ENCODE data around the gene FER.
"Not testable (repeated sequence)": the region's sequence is repeated elsewhere in the genome, so short reads cannot be mapped to it uniquely, and the experiment has no call there.

Gene FER

GRCh38 chr5:108747774-108748400 lies at the start of gene FER:
Gene FER, plus strand, starts transcription at chr5:108747897. Its CDS starts 50,286 bp downstream, at chr5:108798183.
- DNase-seq = peak; percentile 79

DNA sequence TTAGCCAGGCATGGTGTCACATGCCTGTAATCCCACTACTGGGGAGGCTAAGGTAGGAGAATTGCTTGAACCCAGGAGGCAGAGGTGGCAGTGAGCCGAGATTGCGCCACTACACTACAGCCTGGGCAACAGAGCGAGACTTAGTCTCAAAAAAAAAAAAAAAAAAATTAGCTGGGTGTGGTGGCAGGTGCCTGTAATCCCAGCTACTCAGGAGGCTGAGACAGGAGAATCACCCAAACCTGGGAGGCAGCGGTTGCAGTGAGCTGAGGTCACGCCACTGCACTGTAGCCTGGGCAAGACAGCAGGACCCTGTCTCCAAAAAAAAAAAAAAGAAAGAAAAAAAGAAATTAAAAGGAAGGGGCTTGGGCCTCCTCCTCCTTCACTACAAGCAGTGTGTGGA lies 47.3 kb upstream of the FER start:
- not testable (repeated sequence) for DNase-seq

DNA sequence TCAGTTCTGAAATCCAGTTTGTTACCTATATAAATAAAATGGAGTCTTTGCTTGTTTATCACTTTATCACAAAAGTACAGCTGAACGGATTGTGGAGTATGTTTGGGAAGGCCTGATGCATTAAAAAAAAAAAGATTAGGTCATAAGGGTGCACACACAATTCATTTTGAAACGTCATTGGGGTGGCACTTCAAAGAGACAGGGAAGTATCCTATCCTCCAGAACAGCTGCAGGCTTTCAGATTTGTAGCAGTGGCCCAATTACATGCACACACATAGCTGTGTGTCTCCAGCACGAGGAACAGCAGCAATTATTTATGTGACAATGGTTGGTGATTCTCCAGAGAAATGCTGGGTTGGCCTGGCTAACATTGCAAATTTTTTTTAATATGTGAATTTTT lies 46.8 kb upstream of the FER start:
- DNase-seq = no peak

DNA sequence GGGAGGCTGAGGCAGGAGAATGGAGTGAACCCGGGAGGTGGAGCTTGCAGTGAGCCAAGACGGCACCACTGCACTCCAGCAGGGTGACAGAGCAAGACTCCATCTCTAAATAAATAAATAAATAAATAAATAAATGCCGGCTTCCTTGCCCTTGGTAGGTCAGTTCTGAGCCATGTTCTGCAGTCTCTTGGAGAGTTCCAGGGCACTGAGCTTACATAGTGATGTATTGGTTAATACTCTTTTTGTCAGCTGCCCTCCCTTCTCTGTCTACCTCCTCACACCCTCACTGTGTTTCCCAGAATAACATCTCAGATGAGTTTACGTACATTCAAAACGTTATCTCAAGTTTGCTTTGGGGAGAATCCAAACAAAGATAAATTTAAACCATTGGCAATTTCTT lies 45.2 kb upstream of the FER start:
- no peak for DNase-seq

GRCh38 chr5:108703313-108703712 lies 44.4 kb upstream of the FER start:
- no peak for DNase-seq

- DNase-seq = no peak
These were observed 40.6 kb upstream of the FER start for GRCh38 chr5:108707141-108707540.

DNA sequence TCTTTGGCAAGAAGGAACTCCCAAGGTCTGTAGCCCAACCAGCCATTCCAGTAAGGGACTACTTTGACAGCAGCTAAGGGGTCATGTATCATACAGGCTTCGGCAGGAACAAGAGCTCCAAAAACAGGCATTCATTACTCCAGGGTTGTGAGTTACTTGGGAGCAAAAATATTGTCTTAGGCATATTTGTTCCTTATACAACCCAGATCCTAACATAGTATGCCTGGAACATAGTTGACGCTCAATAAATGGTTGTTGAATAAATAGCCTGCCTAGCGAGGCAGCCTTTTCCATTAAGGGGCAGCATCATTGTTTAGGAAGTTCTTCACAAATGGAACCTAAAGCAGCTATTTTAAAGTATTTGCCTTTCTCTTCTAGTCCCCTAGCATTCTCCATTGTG lies 35.8 kb upstream of the FER start:
- no peak for DNase-seq

GRCh38 chr5:108715408-108715807 lies 32.3 kb upstream of the FER start:
- no peak for DNase-seq

DNA sequence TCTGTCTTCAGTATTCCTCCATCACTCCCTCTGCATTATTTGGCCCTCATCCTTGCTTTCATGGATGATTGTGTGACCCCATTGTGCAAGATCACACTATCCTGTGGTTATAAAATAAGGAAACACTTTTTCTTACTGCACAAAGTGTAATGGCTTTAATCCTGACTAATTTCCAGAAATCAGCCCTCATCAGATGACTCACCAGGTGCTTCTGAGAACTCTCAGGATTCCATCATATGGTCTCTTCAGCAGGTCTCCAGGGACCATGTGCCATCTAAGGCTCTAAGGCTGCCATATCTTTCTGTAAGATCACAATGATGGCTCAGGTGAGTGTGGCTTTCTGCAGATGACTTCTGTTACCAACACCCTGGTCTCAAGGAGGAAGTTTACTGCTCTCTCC lies 27.3 kb upstream of the FER start:
- DNase-seq = no peak

DNA sequence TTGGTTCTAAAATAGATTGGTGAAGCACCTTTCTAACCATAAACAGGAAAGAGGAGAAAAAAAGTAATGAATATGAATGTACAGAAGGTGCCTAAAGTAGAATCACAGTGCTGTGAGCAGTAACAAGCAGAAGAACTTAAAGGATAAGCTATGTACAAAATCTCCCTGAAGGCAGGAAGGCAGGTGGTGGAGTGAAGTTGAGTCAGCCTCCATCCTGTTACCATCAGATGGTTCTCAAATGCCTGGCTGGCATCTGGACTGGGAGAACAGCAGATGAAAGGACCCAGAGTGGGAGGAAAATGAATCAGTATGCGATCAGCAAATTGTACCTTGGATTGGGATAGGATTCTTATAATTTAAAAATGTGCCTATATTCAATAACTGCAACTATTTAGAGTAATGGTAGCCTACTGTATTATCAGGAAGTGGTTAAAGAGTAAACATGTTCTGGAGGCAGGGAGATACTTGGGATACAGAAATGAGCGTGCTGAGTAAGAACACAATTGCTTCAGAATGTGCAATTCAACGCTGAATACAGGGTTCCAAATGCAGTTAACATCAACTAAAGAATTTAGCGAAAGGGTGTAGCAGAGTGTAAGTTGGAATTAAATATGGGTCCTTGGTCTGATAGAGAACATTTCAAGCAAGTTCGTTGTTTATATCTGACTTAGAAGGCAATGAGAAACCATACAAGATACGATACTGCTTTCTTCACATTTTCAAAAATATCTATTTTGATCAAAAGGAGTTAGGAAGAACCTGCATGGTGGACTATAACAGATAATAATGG lies 21.1 kb upstream of the FER start:
- no peak for DNase-seq

DNA sequence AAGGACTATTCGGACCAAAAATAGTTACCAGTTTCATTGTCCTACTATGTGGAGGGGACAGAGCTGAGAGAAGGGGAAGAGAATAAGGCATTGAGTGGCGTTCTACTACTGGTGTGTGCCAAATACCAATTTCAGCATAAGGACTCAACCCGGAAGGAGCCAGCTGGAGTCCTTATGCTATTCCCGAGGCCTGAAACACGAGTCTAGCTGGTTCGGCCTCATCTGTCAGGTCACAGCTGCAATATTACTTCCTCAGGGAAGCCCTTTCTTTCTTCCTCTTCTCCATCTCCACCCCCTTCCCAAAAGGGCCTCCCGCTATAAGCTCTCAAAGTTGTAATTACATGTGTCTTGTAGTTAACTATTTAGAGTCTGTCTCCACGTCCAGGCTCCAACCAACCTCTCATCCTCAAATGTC lies 20.5 kb upstream of the FER start:
- no peak for DNase-seq

DNA sequence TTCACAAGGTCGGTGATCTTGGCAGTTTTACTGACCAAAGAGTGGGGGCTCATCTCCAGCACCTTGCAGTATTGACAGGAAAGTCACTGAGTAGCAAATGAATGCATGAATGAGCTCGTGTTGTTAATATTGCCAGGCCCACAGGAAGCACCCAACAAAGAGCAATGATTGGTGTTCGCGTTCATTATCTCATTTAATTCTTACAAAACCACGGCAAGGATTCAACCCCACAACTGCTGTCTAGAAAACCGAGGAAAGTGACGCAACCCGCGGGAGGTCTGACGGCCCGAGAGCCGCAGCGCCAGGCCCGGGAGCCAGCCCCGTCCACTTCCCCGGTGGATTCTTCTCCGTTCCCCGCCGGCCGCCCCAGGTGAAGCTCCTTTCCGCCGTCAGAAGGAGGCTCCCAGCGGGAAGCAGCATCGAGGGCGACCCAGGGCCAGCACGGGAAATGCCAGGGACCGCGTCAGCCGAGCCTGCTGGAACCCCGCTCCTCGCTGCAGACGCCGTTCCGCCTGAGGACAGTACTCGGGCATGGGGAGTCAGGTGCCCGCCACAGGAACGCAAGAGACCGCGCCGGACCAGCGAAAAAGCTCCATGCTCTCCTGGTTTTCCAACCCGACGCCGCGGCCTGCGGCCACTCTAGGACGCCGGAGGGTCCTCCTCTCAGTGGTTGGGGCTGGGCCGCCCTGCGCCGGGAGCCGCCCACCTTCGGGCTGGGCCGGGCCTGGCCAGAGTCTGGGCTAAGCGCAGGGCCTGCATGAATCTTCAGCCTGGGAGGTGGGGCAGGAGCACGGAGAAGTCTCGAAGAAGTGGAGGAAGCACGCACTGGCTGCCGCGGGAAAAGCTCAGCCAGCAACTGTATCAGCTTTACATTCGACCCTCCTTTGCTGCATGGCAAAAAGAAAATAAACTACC lies 19.8 kb upstream of the FER start:
- DNase-seq = peak; percentile 49

GRCh38 chr5:108728566-108729241 lies 19.0 kb upstream of the FER start:
- DNase-seq = peak; percentile 72

GRCh38 chr5:108729242-108729615 lies 18.5 kb upstream of the FER start:
- DNase-seq = no peak

DNA sequence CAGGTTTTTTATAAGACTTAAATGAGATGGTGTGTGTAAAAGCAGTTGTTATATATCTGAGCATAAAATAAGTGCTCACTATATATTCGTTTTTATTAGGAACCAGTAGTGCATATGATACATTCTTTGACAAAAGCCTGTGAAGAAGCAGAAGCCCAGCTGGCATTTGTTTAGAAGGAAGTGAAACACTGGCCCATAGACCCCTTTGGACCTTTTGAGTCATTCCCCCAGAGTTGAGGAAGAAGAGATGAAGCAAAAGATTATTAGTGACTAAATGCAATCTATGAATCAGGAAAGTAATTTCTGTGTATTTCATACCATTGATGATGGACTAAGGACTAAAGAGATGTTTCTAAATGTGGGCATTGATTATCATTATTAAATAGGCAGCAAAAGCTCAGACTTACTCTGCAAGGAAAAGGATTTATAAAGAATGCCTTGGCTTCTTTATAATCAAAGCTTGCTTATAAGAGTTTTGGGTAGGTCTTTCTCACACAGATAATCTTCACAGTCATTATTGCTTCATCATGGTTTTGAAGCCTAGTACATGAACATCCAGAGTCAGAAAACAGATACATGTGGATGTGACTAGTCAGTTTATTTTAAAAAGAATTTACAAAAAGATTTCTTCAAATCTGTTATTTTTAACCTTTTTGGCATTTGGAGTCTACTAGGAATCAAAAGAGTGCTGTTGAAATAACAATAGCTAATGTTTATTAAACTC lies 16.9 kb upstream of the FER start:
- no peak for DNase-seq

- no peak for DNase-seq
These were observed 11.9 kb upstream of the FER start for GRCh38 chr5:108735790-108736189.

GRCh38 chr5:108736855-108737254 lies 10.8 kb upstream of the FER start:
- DNase-seq = no peak

GRCh38 chr5:108739376-108739775 lies 8.3 kb upstream of the FER start:
- DNase-seq = no peak

DNA sequence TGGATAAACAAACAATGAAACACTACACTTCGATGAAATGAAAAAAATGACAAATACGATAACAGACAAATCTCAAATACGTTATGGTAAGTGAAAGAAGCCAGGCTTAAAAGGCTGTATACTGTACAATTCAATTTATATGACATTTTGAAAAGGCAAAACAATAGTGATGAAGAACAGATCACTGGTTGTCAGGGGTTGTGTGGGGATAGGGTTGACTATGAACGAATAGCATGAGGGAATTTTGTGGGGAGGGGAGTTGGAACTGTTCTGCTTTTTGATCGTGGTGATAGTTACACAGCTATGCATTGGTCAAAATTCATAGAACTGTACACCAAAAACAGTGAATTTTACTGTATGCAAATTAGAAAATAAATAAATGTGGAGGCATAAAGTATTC lies 7.8 kb upstream of the FER start:
- no peak for DNase-seq

DNA sequence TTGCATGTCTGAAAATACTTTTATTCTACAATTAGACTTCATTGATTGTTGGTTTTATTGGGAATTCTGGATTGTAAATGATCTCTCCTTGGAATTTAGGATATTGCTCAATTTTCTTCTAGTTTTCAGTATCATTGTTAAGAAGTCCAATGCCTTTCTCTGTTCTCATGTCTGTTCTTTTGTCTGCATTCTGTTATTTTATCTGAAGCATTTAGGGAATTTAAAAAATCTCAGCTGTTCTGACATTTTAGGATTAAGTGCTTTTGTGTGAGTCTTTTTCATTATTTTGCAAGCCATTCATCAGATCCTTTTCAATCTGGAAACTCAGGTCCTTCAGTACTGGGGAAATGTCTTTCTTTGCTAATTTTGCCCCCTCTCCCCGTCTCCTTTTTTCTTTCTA lies 4.4 kb upstream of the FER start:
- no peak for DNase-seq

- DNase-seq = no peak
These were observed 3.9 kb upstream of the FER start for GRCh38 chr5:108743846-108744245.

GRCh38 chr5:108747111-108747773 lies 455 bp upstream of the FER start:
- no peak for DNase-seq
